Neuronal stem cell (in vitro differentiated cells): Measurements from ENCODE around the gene C16orf95. TPM values are rescaled to one million over a fixed set of nuclear protein-coding genes. Genes with fewer than 3 reads are reported as not detected.

Experiments
- small RNA-seq: library from polyadenylated mRNA; stranded (forward); fragments of <200 nt; extraction: miRNeasy Mini kit (QIAGEN cat#:217004); gene quantifications from one replicate; pipeline ENCODE3, GENCODE V24; 2013; ENCODE audit not compliant: insufficient read depth

Gene C16orf95

Small RNA genes lying within 50 kb of the gene (small RNA-seq; reads per million reads assigned to genes)
- not detected for gene AC010531.2
